IPS-NIHi7 (cell line): ENCODE data around the gene EN1.
A peak's percentile ranks its signal among the peaks of the same experiment; 100 is the strongest.

ENCODE experiments used
- DNase-seq: peaks from one replicate; pipeline ENCODE4 v3.0.0; 2012; ENCODE audit warnings: mixed read lengths; ENCODE audit errors: extremely low spot score

Gene EN1

GRCh38 chr2:118855451-118856279, 8.2 kb upstream of the EN1 start:
- peak; percentile 87 for DNase-seq

- no peak for DNase-seq
Measured at GRCh38 chr2:118854507-118855345, 7.3 kb upstream of the EN1 start.

GRCh38 chr2:118853651-118854291, 6.3 kb upstream of the EN1 start:
- DNase-seq: no peak

GRCh38 chr2:118853129-118853640, 5.7 kb upstream of the EN1 start:
- no peak for DNase-seq

- no peak for DNase-seq
Measured at GRCh38 chr2:118852605-118853128, 5.2 kb upstream of the EN1 start.

GRCh38 chr2:118851650-118852049, 4.2 kb upstream of the EN1 start:
- no peak for DNase-seq

- no peak for DNase-seq
Measured at GRCh38 chr2:118850901-118851415, 3.5 kb upstream of the EN1 start.

- DNase-seq: no peak
Measured at GRCh38 chr2:118850168-118850900, 2.9 kb upstream of the EN1 start.

- DNase-seq: no peak
Measured at GRCh38 chr2:118849226-118850167, 2.0 kb upstream of the EN1 start.

- DNase-seq: no peak
Measured at GRCh38 chr2:118848381-118849225, 1.2 kb upstream of the EN1 start.

GRCh38 chr2:118847762-118848172, 319 bp upstream of the EN1 start:
- DNase-seq: peak; percentile 79

- DNase-seq: no peak
Measured at GRCh38 chr2:118846442-118846952, 951 bp downstream of the EN1 start.

GRCh38 chr2:118845522-118846441, 1.7 kb downstream of the EN1 start:
- no peak for DNase-seq

GRCh38 chr2:118845005-118845521, 2.4 kb downstream of the EN1 start:
- no peak for DNase-seq

- DNase-seq: no peak
Measured at GRCh38 chr2:118844261-118845004, 3.0 kb downstream of the EN1 start.

GRCh38 chr2:118843483-118844132, 3.8 kb downstream of the EN1 start:
- no peak for DNase-seq
